Progenitor cell of endocrine pancreas (in vitro differentiated cells): Measurements from ENCODE around the gene PAX5. TPM values are rescaled to one million over a fixed set of nuclear protein-coding genes. Genes with fewer than 3 reads are reported as not detected.

Experiments
- DNase-seq: peaks from one replicate; pipeline ENCODE4 v3.0.0; 2021; ENCODE audit warnings: low spot score; ENCODE audit not compliant: unreplicated experiment
- H3K27ac Mint-ChIP-seq: 2 replicates; pipeline ENCODE4 v1.8.0; 2021; ENCODE audit warnings: mild to moderate bottlenecking, moderate library complexity, mixed read lengths
- H3K27me3 Mint-ChIP-seq: 2 replicates; pipeline ENCODE4 v1.8.0; 2021; ENCODE audit warnings: mixed read lengths
- H3K36me3 Mint-ChIP-seq: 2 replicates; pipeline ENCODE4 v1.8.0; 2022; ENCODE audit warnings: mixed read lengths; ENCODE audit not compliant: insufficient read depth
- H3K4me1 Mint-ChIP-seq: 2 replicates; pipeline ENCODE4 v1.8.0; 2021; ENCODE audit warnings: low read depth, mixed read lengths
- H3K4me3 Mint-ChIP-seq: 2 replicates; pipeline ENCODE4 v1.8.0; 2021; ENCODE audit warnings: low read depth, mild to moderate bottlenecking, moderate library complexity, mixed read lengths
- H3K9me3 Mint-ChIP-seq: 2 replicates; pipeline ENCODE4 v1.8.0; 2021; ENCODE audit warnings: low read depth, mixed read lengths
- CTCF ChIP-seq: fragments of 200-600 bp; sonication (generic); IDR thresholded peaks from one replicate; pipeline ENCODE4 v1.5.0; 2021; ENCODE audit warnings: antibody characterized with exemption, mild to moderate bottlenecking; ENCODE audit not compliant: unreplicated experiment
- total RNA-seq: library from RNA; stranded (reverse); gene quantifications from 2 replicates; pipeline ENCODE4 v1.2.1, GENCODE V29; 2021

Gene PAX5
- total RNA-seq, 1 donor from 2014 or later = not detected

- H3K36me3 Mint-ChIP-seq = no peaks in the 10 kb centered on the region
- H3K4me3 Mint-ChIP-seq = no peak overlapping the region
- H3K4me1 Mint-ChIP-seq = peaks cover 9% of the 10 kb centered on the region
- H3K27ac Mint-ChIP-seq = no peak overlapping the region
- no peak for TF ChIP-seq CTCF
- DNase-seq = no peak
- H3K27me3 Mint-ChIP-seq = peaks cover 28% of the 10 kb centered on the region
- H3K9me3 Mint-ChIP-seq = no peaks in the 10 kb centered on the region
These were observed 196.3 kb downstream of the PAX5 start for GRCh38 chr9:36837431-36838405.

DNA sequence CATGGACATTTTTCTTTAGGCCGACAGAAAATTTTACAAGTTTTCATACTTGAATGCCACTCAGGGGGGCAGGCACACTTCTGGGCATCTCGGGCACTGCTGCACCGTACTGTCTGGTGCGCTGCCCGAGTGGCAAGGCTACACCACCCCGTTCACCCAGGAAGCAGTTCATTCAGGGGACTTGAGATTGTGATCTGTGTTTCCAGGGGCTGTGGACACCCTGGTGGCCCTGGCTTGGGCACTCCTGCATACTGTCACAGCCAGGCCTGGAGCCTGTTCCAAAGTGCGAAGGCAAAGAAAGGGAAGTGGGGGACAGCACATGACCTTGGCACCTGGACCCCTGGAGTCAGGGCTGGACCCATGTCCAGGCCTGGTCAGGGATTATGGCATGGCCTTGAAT is 197.6 kb downstream of the PAX5 start:
- TF ChIP-seq CTCF = no peak
- DNase-seq = no peak
- no peak overlapping the region for H3K27ac Mint-ChIP-seq
- no peak overlapping the region for H3K4me3 Mint-ChIP-seq
- no peaks in the 10 kb centered on the region for H3K9me3 Mint-ChIP-seq
- peaks cover 35% of the 10 kb centered on the region for H3K27me3 Mint-ChIP-seq
- peaks cover 9% of the 10 kb centered on the region for H3K4me1 Mint-ChIP-seq
- H3K36me3 Mint-ChIP-seq = no peaks in the 10 kb centered on the region

DNA sequence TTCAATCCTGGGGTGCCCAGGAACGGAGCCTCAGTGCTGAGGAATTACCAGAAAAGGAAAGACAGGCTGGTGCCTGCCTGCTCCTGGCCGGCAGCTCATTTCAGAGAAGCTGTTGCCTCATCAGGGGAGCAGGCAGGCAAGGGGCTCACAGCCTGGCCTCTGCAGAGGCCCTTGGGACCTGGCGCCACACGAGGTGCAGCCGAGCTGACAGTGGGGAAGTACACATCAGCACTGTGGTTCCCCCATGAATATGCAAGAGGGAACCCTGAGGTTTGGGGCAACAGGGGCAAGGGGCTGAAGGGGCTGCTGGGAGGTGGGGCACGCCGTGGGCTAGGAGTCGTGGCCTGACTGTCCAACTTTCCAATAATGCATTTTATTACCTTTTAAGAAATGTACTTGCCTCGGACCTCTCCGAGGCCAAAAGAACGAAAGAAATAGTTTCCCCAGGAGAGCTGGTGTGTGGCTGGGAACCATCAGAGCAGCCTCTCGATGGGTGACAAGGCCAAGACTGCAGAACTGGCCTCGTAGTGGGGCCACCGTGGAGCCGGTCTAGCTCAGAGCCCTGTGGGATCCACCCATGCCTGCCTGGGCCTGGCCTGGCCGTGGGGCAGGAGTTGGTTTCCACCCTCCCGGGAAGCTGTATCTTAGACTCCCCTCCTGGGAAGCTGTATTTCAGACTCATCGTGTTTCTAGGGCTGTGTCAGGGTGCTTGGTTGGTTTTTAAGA is 198.6 kb downstream of the PAX5 start:
- Mint-ChIP-seq H3K36me3 (no peaks in the 10 kb centered on the region), H3K4me1 (peaks cover 2% of the 10 kb centered on the region), H3K27ac (no peak overlapping the region), H3K4me3 (no peak overlapping the region), H3K9me3 (no peaks in the 10 kb centered on the region), H3K27me3 (peaks cover 38% of the 10 kb centered on the region)
- DNase-seq = no peak
- no peak for TF ChIP-seq CTCF

DNA sequence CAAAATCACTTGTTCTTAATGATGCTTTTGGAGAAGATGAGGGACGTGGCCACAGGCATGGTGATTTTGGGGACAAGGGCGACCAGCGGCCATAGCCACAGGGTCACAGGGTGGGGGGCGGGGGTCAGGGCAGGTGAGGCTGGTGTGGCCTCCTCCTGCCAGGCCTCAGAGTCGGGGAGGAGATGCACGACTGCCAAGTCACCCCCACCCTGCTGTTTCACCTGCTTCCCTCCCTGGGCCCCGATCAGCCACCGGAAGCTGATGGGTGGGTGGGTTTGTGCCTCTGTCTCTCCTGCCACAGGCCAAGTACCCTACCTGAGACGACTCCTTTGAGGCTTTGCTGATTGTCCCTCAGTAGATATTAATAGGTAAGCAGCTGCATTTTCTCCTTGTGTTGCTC is 199.3 kb downstream of the PAX5 start:
- DNase-seq = no peak
- Mint-ChIP-seq H3K4me3 (no peak overlapping the region), H3K36me3 (no peaks in the 10 kb centered on the region), H3K9me3 (no peaks in the 10 kb centered on the region), H3K27me3 (peaks cover 38% of the 10 kb centered on the region), H3K4me1 (peaks cover 2% of the 10 kb centered on the region), H3K27ac (no peak overlapping the region)
- TF ChIP-seq CTCF = no peak

DNA sequence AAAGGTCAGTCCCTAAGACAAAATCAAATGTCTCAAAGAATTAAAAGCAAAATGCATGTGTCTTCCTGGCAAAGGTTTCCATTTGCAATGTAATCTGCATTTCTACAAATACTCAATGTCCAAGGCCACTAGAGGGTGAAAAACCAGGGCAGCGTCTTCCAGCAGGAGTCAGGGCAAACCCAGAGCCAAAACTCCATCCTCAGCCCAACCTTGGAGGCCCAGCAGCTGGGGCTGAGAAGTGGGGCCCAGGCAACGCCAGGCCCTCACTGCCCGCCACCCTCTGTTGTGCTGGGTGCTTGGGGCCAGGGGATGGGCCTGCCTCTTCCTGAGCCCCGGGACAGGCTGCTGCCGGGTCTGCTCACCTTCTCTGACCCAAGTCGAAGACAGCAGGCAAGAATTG is 200.1 kb downstream of the PAX5 start:
- TF ChIP-seq CTCF = peak; percentile 14
- Mint-ChIP-seq H3K27ac (no peak overlapping the region), H3K9me3 (no peaks in the 10 kb centered on the region), H3K36me3 (no peaks in the 10 kb centered on the region), H3K27me3 (peaks cover 34% of the 10 kb centered on the region), H3K4me1 (no peaks in the 10 kb centered on the region), H3K4me3 (no peak overlapping the region)
- no peak for DNase-seq
